Ramos (cell line): ENCODE results near the gene MUS81.
"Not testable (repeated sequence)": the region's sequence is repeated elsewhere in the genome, so short reads cannot be mapped to it uniquely, and the experiment has no call there.

Source experiments
- in situ Hi-C: fragments of 300-500 bp; cut with MboI; formaldehyde crosslinking; loops from one replicate; pipeline ENCODE4 v1.14.3; 2022; ENCODE audit warnings: low sequenced_read_pairs; ENCODE audit not compliant: unreplicated experiment

The MUS81 gene

GRCh38 chr11:65887723-65888162 lies 27.5 kb downstream of the MUS81 start:
- in situ Hi-C loops, result no loop called here

GRCh38 chr11:65888163-65888814 lies 28.1 kb downstream of the MUS81 start, which contains the start of gene FIBP:
FIBP (minus strand) TSS chr11:65888471; CDS start chr11:65888418, 53 bp downstream.
- in situ Hi-C loops, result no loop called here

GRCh38 chr11:65890324-65891218 lies 30.3 kb downstream of the MUS81 start, which contains the start of gene CCDC85B:
CCDC85B (plus strand) TSS chr11:65890673; CDS start chr11:65890784, 111 bp downstream.
- in situ Hi-C loops, result no loop called here

- in situ Hi-C loops, result no loop called here
Observed at GRCh38 chr11:65891219-65892136, 31.2 kb downstream of the MUS81 start.

GRCh38 chr11:65892137-65892540 lies 31.9 kb downstream of the MUS81 start:
- in situ Hi-C loops, result not testable (repeated sequence)

- in situ Hi-C loops, result no loop called here
Observed at GRCh38 chr11:65892661-65893317, 32.6 kb downstream of the MUS81 start.

GRCh38 chr11:65894034-65894591 lies 33.9 kb downstream of the MUS81 start:
- in situ Hi-C loops, result no loop called here

GRCh38 chr11:65895482-65895981 lies 35.3 kb downstream of the MUS81 start:
- in situ Hi-C loops, result no loop called here

- in situ Hi-C loops, result no loop called here
Observed at GRCh38 chr11:65896034-65896999, 36.1 kb downstream of the MUS81 start.

- in situ Hi-C loops, result no loop called here
Observed at GRCh38 chr11:65897020-65897471, 36.8 kb downstream of the MUS81 start.

- in situ Hi-C loops, result no loop called here
Observed at GRCh38 chr11:65898656-65899355, 38.6 kb downstream of the MUS81 start.

GRCh38 chr11:65899356-65900124 lies 39.3 kb downstream of the MUS81 start:
- in situ Hi-C loops, result no loop called here

- in situ Hi-C loops, result no loop called here
Observed at GRCh38 chr11:65900125-65900898, 40.1 kb downstream of the MUS81 start, which contains the start of gene FOSL1. FOSL1 (minus strand) TSS chr11:65900388; CDS start chr11:65900339, 49 bp downstream.

GRCh38 chr11:65900899-65901180 lies 40.6 kb downstream of the MUS81 start:
- in situ Hi-C loops, result no loop called here

- in situ Hi-C loops, result no loop called here
Observed at GRCh38 chr11:65903068-65903481, 42.8 kb downstream of the MUS81 start.

- in situ Hi-C loops, result no loop called here
Observed at GRCh38 chr11:65903715-65904114, 43.5 kb downstream of the MUS81 start.
